ENCODE results near the gene UBXN1. TPM values are rescaled to one million over a fixed set of nuclear protein-coding genes. Genes with fewer than 3 reads are reported as not detected.
A peak's percentile ranks its signal among the peaks of the same experiment; 100 is the strongest.

UBXN1 gene
- total and polyA plus RNA-seq, 10 of the 15 experiments (the other 5 are each of a cell fraction or from before 2014, with no cell fraction given) = 7.0 to 173 (median 106) TPM

DNA sequence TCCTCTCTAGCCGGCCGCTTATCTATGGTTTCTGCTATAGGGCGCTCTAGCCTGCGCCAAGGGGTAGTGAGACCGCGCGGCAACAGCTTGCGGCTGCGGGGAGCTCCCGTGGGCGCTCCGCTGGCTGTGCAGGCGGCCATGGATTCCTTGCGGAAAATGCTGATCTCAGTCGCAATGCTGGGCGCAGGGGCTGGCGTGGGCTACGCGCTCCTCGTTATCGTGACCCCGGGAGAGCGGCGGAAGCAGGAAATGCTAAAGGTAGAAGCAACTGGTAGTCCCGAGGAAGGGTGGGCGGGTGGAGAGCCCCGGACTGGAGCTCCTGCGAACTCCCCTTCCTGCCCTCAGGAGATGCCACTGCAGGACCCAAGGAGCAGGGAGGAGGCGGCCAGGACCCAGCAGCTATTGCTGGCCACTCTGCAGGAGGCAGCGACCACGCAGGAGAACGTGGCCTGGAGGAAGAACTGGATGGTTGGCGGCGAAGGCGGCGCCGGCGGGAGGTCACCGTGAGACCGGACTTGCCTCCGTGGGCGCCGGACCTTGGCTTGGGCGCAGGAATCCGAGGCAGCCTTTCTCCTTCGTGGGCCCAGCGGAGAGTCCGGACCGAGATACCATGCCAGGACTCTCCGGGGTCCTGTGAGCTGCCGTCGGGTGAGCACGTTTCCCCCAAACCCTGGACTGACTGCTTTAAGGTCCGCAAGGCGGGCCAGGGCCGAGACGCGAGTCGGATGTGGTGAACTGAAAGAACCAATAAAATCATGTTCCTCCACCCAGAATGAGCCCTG, 7.1 kb downstream of the UBXN1 start, which contains the start of the genes LBHD1 and UQCC3 (continued):
- TF ChIP-seq EED (IDR thresholded peaks at IDR 0.05; ENCODE audit: low read depth) = peak; percentile 75
- TF ChIP-seq, protein P1, sequence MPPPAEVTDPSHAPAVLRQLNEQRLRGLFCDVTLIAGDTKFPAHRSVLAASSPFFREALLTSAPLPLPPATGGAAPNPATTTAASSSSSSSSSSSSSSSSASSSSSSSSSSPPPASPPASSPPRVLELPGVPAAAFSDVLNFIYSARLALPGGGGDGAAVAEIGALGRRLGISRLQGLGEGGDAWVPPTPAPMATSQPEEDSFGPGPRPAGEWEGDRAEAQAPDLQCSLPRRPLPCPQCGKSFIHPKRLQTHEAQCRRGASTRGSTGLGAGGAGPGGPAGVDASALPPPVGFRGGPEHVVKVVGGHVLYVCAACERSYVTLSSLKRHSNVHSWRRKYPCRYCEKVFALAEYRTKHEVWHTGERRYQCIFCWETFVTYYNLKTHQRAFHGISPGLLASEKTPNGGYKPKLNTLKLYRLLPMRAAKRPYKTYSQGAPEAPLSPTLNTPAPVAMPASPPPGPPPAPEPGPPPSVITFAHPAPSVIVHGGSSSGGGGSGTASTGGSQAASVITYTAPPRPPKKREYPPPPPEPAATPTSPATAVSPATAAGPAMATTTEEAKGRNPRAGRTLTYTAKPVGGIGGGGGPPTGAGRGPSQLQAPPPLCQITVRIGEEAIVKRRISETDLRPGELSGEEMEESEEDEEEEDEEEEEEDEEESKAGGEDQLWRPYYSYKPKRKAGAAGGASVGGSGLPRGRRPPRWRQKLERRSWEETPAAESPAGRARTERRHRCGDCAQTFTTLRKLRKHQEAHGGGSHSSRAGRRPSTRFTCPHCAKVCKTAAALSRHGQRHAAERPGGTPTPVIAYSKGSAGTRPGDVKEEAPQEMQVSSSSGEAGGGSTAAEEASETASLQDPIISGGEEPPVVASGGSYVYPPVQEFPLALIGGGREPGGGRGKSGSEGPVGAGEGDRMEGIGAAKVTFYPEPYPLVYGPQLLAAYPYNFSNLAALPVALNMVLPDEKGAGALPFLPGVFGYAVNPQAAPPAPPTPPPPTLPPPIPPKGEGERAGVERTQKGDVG (CRISPR knock-in tag; IDR thresholded peaks at IDR 0.05) = no peak
- TF ChIP-seq SMC3 (IDR thresholded peaks at IDR 0.05; ENCODE audit: borderline replicate concordance, low read length) = no peak
- TF ChIP-seq ZNF24 (IDR thresholded peaks at IDR 0.05) = 0 out of 2 replicates have a peak, but pooled peaks have one; percentile 10
- peak; percentile 75 for TF ChIP-seq SMAD5 (IDR thresholded peaks at IDR 0.05; ENCODE audit: low read depth)
- TF ChIP-seq, protein P2, sequence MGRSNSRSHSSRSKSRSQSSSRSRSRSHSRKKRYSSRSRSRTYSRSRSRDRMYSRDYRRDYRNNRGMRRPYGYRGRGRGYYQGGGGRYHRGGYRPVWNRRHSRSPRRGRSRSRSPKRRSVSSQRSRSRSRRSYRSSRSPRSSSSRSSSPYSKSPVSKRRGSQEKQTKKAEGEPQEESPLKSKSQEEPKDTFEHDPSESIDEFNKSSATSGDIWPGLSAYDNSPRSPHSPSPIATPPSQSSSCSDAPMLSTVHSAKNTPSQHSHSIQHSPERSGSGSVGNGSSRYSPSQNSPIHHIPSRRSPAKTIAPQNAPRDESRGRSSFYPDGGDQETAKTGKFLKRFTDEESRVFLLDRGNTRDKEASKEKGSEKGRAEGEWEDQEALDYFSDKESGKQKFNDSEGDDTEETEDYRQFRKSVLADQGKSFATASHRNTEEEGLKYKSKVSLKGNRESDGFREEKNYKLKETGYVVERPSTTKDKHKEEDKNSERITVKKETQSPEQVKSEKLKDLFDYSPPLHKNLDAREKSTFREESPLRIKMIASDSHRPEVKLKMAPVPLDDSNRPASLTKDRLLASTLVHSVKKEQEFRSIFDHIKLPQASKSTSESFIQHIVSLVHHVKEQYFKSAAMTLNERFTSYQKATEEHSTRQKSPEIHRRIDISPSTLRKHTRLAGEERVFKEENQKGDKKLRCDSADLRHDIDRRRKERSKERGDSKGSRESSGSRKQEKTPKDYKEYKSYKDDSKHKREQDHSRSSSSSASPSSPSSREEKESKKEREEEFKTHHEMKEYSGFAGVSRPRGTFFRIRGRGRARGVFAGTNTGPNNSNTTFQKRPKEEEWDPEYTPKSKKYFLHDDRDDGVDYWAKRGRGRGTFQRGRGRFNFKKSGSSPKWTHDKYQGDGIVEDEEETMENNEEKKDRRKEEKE (IDR thresholded peaks at IDR 0.05) = no peak
- peak; percentile 56 for TF ChIP-seq MYC (IDR thresholded peaks at IDR 0.05; ENCODE audit: insufficient read depth, insufficient read length, insufficient replicate concordance, low read length, severe bottlenecking)
- TF ChIP-seq, protein P3, sequence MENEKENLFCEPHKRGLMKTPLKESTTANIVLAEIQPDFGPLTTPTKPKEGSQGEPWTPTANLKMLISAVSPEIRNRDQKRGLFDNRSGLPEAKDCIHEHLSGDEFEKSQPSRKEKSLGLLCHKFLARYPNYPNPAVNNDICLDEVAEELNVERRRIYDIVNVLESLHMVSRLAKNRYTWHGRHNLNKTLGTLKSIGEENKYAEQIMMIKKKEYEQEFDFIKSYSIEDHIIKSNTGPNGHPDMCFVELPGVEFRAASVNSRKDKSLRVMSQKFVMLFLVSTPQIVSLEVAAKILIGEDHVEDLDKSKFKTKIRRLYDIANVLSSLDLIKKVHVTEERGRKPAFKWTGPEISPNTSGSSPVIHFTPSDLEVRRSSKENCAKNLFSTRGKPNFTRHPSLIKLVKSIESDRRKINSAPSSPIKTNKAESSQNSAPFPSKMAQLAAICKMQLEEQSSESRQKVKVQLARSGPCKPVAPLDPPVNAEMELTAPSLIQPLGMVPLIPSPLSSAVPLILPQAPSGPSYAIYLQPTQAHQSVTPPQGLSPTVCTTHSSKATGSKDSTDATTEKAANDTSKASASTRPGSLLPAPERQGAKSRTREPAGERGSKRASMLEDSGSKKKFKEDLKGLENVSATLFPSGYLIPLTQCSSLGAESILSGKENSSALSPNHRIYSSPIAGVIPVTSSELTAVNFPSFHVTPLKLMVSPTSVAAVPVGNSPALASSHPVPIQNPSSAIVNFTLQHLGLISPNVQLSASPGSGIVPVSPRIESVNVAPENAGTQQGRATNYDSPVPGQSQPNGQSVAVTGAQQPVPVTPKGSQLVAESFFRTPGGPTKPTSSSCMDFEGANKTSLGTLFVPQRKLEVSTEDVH (IDR thresholded peaks at IDR 0.05; ENCODE audit: low read depth, partially characterized antibody) = peak; percentile 53
- TF ChIP-seq MEF2B (IDR thresholded peaks at IDR 0.05; ENCODE audit: partially characterized antibody, poor library complexity, severe bottlenecking) = no peak
- TF ChIP-seq, protein P4, sequence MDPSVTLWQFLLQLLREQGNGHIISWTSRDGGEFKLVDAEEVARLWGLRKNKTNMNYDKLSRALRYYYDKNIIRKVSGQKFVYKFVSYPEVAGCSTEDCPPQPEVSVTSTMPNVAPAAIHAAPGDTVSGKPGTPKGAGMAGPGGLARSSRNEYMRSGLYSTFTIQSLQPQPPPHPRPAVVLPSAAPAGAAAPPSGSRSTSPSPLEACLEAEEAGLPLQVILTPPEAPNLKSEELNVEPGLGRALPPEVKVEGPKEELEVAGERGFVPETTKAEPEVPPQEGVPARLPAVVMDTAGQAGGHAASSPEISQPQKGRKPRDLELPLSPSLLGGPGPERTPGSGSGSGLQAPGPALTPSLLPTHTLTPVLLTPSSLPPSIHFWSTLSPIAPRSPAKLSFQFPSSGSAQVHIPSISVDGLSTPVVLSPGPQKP (IDR thresholded peaks at IDR 0.05; ENCODE audit: low read depth, low read length) = no peak
- peak; percentile 90 for TF ChIP-seq PML (IDR thresholded peaks at IDR 0.05; ENCODE audit: low read length)
- TF ChIP-seq, protein P5, sequence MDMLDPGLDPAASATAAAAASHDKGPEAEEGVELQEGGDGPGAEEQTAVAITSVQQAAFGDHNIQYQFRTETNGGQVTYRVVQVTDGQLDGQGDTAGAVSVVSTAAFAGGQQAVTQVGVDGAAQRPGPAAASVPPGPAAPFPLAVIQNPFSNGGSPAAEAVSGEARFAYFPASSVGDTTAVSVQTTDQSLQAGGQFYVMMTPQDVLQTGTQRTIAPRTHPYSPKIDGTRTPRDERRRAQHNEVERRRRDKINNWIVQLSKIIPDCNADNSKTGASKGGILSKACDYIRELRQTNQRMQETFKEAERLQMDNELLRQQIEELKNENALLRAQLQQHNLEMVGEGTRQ (IDR thresholded peaks at IDR 0.05; ENCODE audit: borderline replicate concordance, low read depth, low read length) = no peak
- TF ChIP-seq, protein P6, sequence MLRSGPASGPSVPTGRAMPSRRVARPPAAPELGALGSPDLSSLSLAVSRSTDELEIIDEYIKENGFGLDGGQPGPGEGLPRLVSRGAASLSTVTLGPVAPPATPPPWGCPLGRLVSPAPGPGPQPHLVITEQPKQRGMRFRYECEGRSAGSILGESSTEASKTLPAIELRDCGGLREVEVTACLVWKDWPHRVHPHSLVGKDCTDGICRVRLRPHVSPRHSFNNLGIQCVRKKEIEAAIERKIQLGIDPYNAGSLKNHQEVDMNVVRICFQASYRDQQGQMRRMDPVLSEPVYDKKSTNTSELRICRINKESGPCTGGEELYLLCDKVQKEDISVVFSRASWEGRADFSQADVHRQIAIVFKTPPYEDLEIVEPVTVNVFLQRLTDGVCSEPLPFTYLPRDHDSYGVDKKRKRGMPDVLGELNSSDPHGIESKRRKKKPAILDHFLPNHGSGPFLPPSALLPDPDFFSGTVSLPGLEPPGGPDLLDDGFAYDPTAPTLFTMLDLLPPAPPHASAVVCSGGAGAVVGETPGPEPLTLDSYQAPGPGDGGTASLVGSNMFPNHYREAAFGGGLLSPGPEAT (IDR thresholded peaks at IDR 0.05; ENCODE audit: low read depth) = peak; percentile 88; the same call in 1 of the 2 replicates
- peak; percentile 10; the same call in 1 of the 2 replicates for TF ChIP-seq CREB1 (IDR thresholded peaks at IDR 0.05; ENCODE audit: low read depth)
